GM18520 (cell line): ENCODE measurements around the gene DCST1.

Source experiments
- ATAC-seq: cut with Tn5 transposase; IDR thresholded peaks from one replicate; pipeline ENCODE4 v1.9.1; 2021; ENCODE audit not compliant: unreplicated experiment

The DCST1 gene

GRCh38 chr1:155070158-155070621 is 36.6 kb downstream of the DCST1 start:
- ATAC-seq, result no peak

GRCh38 chr1:155070721-155071569 is 37.3 kb downstream of the DCST1 start:
- ATAC-seq, result no peak

- no peak for ATAC-seq
These were observed 38.1 kb downstream of the DCST1 start for GRCh38 chr1:155071701-155072100.

- no peak for ATAC-seq
These were observed 39.1 kb downstream of the DCST1 start for GRCh38 chr1:155072531-155073289.

GRCh38 chr1:155073377-155074242 is 40.0 kb downstream of the DCST1 start:
- no peak for ATAC-seq

GRCh38 chr1:155075535-155075934 is 41.9 kb downstream of the DCST1 start:
- ATAC-seq, result no peak

GRCh38 chr1:155076371-155076770 is 42.7 kb downstream of the DCST1 start:
- no peak for ATAC-seq

- ATAC-seq, result no peak
These were observed 43.7 kb downstream of the DCST1 start for GRCh38 chr1:155077346-155077745.

GRCh38 chr1:155077758-155078445 is 44.3 kb downstream of the DCST1 start:
- no peak for ATAC-seq

GRCh38 chr1:155078469-155079209 is 45.0 kb downstream of the DCST1 start, which contains the start of gene EFNA3:
Gene EFNA3 (plus strand): TSS chr1:155078837. CDS start chr1:155078942, 105 bp downstream.
- no peak for ATAC-seq

- ATAC-seq, result no peak
These were observed 45.5 kb downstream of the DCST1 start for GRCh38 chr1:155079210-155079486.

GRCh38 chr1:155079487-155080311 is 46.1 kb downstream of the DCST1 start:
- ATAC-seq, result no peak

- ATAC-seq, result no peak
These were observed 46.9 kb downstream of the DCST1 start for GRCh38 chr1:155080312-155081228.

- no peak for ATAC-seq
These were observed 48.1 kb downstream of the DCST1 start for GRCh38 chr1:155081472-155082300.

- no peak for ATAC-seq
These were observed 48.9 kb downstream of the DCST1 start for GRCh38 chr1:155082301-155083051.

GRCh38 chr1:155083052-155083541 is 49.5 kb downstream of the DCST1 start:
- ATAC-seq, result no peak
